ENCODE results near the gene MYO5A. TPM values are rescaled to one million over a fixed set of nuclear protein-coding genes. Genes with fewer than 3 reads are reported as not detected.

The MYO5A gene
- total and polyA plus RNA-seq, 2 donors (not counting 1 experiment from before 2014, with no cell fraction given) = 12.2 to 44.4 TPM

DNA sequence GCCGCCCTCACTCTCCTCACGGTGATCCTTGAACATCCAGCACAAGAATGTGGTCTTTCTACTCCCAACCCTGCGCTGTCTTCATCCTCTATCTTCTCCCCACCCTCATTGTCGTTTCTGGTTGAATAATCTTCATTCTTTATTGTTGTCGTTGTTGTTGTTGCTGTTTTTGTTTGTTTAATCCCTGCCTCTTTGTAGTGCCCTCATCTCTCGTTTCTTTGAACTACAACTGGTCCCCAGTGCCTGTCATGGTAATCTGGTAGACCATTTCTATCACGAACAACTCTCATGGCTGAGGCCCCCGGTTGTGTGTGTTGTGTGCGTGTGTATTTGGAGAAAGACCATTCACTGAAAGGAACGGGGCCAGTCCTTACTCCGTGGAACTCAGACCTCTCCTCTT, 1.3 kb upstream of the MYO5A start:
- H3K4me2 ChIP-seq (replicated peaks; ENCODE audit: low read depth, low read length, poor library complexity, severe bottlenecking) = peak overlapping the region; percentile 95
- no peak for TF ChIP-seq EZH2 (IDR thresholded peaks at IDR 0.05; ENCODE audit: borderline replicate concordance, insufficient read depth, low read depth, low read length, poor library complexity, severe bottlenecking)
- TF ChIP-seq, protein P1, sequence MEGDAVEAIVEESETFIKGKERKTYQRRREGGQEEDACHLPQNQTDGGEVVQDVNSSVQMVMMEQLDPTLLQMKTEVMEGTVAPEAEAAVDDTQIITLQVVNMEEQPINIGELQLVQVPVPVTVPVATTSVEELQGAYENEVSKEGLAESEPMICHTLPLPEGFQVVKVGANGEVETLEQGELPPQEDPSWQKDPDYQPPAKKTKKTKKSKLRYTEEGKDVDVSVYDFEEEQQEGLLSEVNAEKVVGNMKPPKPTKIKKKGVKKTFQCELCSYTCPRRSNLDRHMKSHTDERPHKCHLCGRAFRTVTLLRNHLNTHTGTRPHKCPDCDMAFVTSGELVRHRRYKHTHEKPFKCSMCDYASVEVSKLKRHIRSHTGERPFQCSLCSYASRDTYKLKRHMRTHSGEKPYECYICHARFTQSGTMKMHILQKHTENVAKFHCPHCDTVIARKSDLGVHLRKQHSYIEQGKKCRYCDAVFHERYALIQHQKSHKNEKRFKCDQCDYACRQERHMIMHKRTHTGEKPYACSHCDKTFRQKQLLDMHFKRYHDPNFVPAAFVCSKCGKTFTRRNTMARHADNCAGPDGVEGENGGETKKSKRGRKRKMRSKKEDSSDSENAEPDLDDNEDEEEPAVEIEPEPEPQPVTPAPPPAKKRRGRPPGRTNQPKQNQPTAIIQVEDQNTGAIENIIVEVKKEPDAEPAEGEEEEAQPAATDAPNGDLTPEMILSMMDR (IDR thresholded peaks at IDR 0.05) = no peak
- H3K79me2 ChIP-seq (ENCODE audit: control insufficient read depth, insufficient read depth, low read length) = peaks cover 47% of the 10 kb centered on the region
- H3K27ac ChIP-seq (ENCODE audit: low read length in 2 of 2) = peak overlapping the region; percentile 73 to 90
- H3K4me1 ChIP-seq (ENCODE audit: control insufficient read depth in 2 of 2, insufficient read depth in 2 of 2, low read length in 2 of 2) = peaks cover 11 to 18% of the 10 kb centered on the region in 2 donors
- ATAC-seq (ENCODE audit: low read depth) (no peak), DNase-seq (no peak)
- ChIA-PET POLR2A (no interaction called here), CTCF (no interaction called here)
- WGBS (ENCODE audit: insufficient coverage) = 82% methylated on average over 2 of the region's 11 CpGs
- H2AFZ ChIP-seq (ENCODE audit: insufficient read depth, low read depth, low read length, poor library complexity, severe bottlenecking) = peak overlapping the region; percentile 92
- H3K36me3 ChIP-seq (replicated peaks in 1 of 2; ENCODE audit: control extremely low read depth in 1 of 2, control insufficient read depth in 1 of 2, extremely low read depth in 1 of 2, insufficient read depth in 2 of 2, low read length in 1 of 2) = no peaks in the 10 kb centered on the region
- no peaks in the 10 kb centered on the region for H3K27me3 ChIP-seq (replicated peaks in 1 of 4; ENCODE audit: control extremely low read depth in 1 of 4, control insufficient read depth in 3 of 4, insufficient read depth in 4 of 4, low read length in 3 of 4)
- intact Hi-C loops (cut with micrococcal nuclease) = loop anchor here (1.0 to 5.0 kb wide), 8 partner anchors 25 to 295 kb away; partner anchors contain the start of genes ARPP19 and ATOSA
- peak overlapping the region; percentile 77 for H3K9ac ChIP-seq (ENCODE audit: low read length)
- Mint-ChIP-seq H3K4me1 (peaks cover 24% of the 10 kb centered on the region), H3K27me3 (no peaks in the 10 kb centered on the region), H3K27ac (peak overlapping the region; percentile 76), H3K4me3 (peak overlapping the region; percentile 81), H3K9me3 (ENCODE audit: insufficient read depth) (no peaks in the 10 kb centered on the region)
- H4K20me1 ChIP-seq (ENCODE audit: control insufficient read depth, insufficient read depth, low read length, poor library complexity, severe bottlenecking) = peaks cover 10% of the 10 kb centered on the region
- H3K9me3 ChIP-seq (ENCODE audit: control extremely low read depth in 1 of 3, control insufficient read depth in 2 of 3, insufficient read depth in 1 of 3, low read length in 2 of 3) = no peaks in the 10 kb centered on the region
- peak overlapping the region in 4 of 5 experiments; percentile 60 to 80 (median 72) for H3K4me3 ChIP-seq (ENCODE audit: control extremely low read depth in 1 of 5, extremely low read depth in 1 of 5, insufficient read depth in 1 of 5, low read depth in 2 of 5, low read length in 4 of 5)

DNA sequence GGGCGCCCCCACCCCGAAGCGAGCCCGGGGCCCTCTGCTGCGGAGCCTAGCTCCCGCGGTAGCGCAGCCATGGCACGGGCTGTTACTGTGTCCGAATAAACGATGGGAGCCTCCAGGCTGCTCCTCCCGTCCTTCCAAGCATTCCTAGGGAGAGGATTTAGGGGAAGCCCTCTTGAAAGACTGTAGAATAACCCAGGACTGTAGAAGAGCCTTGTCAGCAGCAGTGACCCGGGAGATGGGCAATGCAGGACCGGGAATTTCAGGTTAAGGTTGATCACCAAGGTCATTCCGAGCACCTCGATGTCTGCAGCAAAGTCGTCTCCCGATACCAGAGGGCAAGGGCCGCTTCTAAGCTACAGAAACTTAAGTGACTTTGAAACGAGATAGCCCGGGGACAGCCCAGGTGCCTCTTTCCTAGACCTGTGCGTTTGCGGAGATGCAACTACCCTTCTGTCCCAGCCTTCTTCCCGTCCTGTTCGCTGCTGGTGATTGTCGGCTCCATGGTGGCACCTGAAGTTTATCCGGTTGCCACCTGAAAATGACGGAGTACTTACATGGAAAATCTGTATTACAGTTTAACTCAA, 753 bp upstream of the MYO5A start:
- TF ChIP-seq, protein P1 (IDR thresholded peaks at IDR 0.05) = no peak
- no peak for TF ChIP-seq EZH2 (IDR thresholded peaks at IDR 0.05; ENCODE audit: borderline replicate concordance, insufficient read depth, low read depth, low read length, poor library complexity, severe bottlenecking)
- H3K9ac ChIP-seq (ENCODE audit: low read length) = peak overlapping the region; percentile 77
- peaks cover 26% of the 10 kb centered on the region for H3K4me1 Mint-ChIP-seq

More for the DNA sequence above, 753 bp upstream of the MYO5A start:
- intact Hi-C loops (cut with micrococcal nuclease) = loop anchor here (1.0 to 5.0 kb wide), 8 partner anchors 25 to 295 kb away; partner anchors contain the start of genes ARPP19 and ATOSA
- peaks cover 10% of the 10 kb centered on the region for H4K20me1 ChIP-seq (ENCODE audit: control insufficient read depth, insufficient read depth, low read length, poor library complexity, severe bottlenecking)
- DNase-seq (no peak), ATAC-seq (ENCODE audit: low read depth) (no peak)
- 3% methylated on average over 25 of the region's 28 CpGs for WGBS (ENCODE audit: insufficient coverage)
- no peaks in the 10 kb centered on the region for H3K27me3 ChIP-seq (replicated peaks in 1 of 4; ENCODE audit: control extremely low read depth in 1 of 4, control insufficient read depth in 3 of 4, insufficient read depth in 4 of 4, low read length in 3 of 4)
- no peaks in the 10 kb centered on the region for H3K9me3 ChIP-seq (ENCODE audit: control extremely low read depth in 1 of 3, control insufficient read depth in 2 of 3, insufficient read depth in 1 of 3, low read length in 2 of 3)
- peak overlapping the region; percentile 73 to 90 for H3K27ac ChIP-seq (ENCODE audit: low read length in 2 of 2)
- ChIA-PET CTCF (interaction anchor here (0.5 to 1.7 kb wide), 2 partner anchors 241 to 321 kb away, joined by 3 to 4 read pairs; no protein-coding TSS in a partner anchor), POLR2A (no interaction called here)
- H3K4me2 ChIP-seq (replicated peaks; ENCODE audit: low read depth, low read length, poor library complexity, severe bottlenecking) = peak overlapping the region; percentile 95
- H3K79me2 ChIP-seq (ENCODE audit: control insufficient read depth, insufficient read depth, low read length) = peaks cover 52% of the 10 kb centered on the region
- H3K4me3 ChIP-seq (ENCODE audit: control extremely low read depth in 1 of 5, extremely low read depth in 1 of 5, insufficient read depth in 1 of 5, low read depth in 2 of 5, low read length in 4 of 5) = peak overlapping the region; percentile 51 to 80 (median 71)
- H3K4me1 ChIP-seq (ENCODE audit: control insufficient read depth in 2 of 2, insufficient read depth in 2 of 2, low read length in 2 of 2) = peaks cover 11 to 18% of the 10 kb centered on the region in 2 donors
- no peaks in the 10 kb centered on the region for H3K36me3 ChIP-seq (replicated peaks in 1 of 2; ENCODE audit: control extremely low read depth in 1 of 2, control insufficient read depth in 1 of 2, extremely low read depth in 1 of 2, insufficient read depth in 2 of 2, low read length in 1 of 2)
- H2AFZ ChIP-seq (ENCODE audit: insufficient read depth, low read depth, low read length, poor library complexity, severe bottlenecking) = peak overlapping the region; percentile 92
- Mint-ChIP-seq H3K9me3 (ENCODE audit: insufficient read depth) (no peaks in the 10 kb centered on the region), H3K4me3 (peak overlapping the region; percentile 81), H3K27me3 (no peaks in the 10 kb centered on the region), H3K27ac (peak overlapping the region; percentile 76)

Measured in B cell (primary cell).